ENCODE results near the gene MSI2.
"Not testable (repeated sequence)": the region's sequence is repeated elsewhere in the genome, so short reads cannot be mapped to it uniquely, and the experiment has no call there.

The MSI2 gene

DNA sequence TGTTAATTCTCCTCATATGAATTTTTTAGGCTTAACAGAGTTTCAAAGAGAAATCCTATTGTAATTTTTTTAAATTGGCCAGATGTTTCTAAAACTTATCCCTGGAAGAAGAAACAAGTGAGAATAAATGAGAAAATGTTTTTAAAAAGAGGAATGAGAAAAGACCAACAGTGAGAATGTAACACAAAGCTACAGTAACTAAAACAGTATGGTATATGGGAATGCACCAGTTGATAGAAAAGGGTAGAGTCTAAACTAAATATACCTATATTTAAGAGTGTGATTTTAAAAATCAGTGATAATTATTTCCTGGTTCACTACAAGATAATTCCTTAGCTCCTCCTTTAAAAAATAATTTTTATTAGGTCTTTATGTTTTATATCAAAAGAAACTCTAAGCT is 360.9 kb downstream of the MSI2 start:
- no peak for TF ChIP-seq JUND (IDR thresholded peaks at IDR 0.05; ENCODE audit: low read depth)
- DNase-seq (ENCODE audit: low read depth in 1 of 2, low spot score in 1 of 2) = no peak
- in situ Hi-C loops (cut with HindIII; ENCODE audit: low pct_unique_long_range_greater_than_20kb, low sequenced_read_pairs) = no loop called here

DNA sequence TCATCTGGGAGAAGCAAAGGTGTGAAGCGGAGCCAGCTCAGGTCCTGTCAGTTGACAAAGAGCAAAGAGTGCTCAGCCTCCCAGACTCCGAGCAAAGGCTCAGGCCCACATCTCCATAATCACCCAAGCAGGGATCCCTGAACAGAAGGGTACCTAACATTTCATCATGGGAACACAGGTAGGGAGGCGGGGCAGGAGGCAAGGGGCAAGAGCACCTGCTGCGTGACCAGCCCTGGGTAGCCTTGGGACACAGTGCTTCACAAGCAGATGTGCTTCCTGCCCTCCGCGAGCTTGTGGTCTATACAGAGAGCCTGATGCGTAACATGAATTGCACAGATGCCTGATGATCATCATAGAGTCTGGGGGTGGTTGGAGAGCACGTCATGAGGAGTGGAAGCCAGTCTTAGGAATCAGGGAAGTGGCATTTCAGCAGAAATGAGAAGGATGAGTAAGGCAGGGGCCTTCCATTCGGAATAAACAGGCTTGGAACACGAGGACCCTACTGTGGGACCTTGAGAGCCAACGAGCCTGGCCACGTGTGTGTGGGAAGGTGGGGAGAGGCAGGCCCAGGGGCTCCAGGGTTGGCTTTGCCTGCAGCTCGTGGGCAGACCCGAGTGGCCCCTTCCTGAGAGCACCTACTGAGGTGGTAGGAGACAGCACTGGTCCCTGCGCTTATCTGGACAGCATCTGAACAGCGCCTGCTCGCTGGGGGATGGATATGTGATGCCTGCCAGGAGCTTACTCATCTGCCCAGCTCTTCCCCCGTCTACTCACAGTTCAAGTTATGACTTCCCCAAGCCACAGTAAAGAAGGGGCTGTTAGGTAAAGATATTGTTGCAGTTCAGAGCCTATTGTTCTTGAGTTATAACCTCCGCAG is 363.0 kb downstream of the MSI2 start:
- in situ Hi-C loops (cut with HindIII; ENCODE audit: low pct_unique_long_range_greater_than_20kb, low sequenced_read_pairs) = no loop called here
- no peak for DNase-seq (ENCODE audit: low read depth in 1 of 2, low spot score in 1 of 2)
- no peak for TF ChIP-seq JUND (IDR thresholded peaks at IDR 0.05; ENCODE audit: low read depth)

DNA sequence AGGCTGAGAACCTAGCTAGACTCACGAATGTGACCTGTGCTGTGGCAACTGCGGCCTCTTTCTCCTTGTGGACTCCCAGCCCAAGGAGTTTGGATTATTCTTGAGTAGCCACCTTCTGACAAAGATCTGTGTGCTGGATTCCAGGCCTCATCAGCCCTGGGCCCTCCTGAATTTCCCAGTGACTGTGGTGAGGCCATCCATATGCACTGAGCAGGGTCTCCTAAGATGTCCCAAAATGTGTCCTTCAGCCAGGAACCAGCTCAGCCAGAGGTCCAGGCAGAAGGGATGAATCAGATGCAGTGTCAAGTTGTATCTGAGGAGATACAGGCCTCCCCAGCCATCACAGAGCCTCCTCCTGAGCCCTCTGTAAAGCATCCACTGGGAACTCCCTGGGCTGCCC is 364.3 kb downstream of the MSI2 start:
- in situ Hi-C loops (cut with HindIII; ENCODE audit: low pct_unique_long_range_greater_than_20kb, low sequenced_read_pairs) = no loop called here
- TF ChIP-seq JUND (IDR thresholded peaks at IDR 0.05; ENCODE audit: low read depth) = no peak
- no peak for DNase-seq (ENCODE audit: low read depth in 1 of 2, low spot score in 1 of 2)

- DNase-seq (ENCODE audit: low read depth in 1 of 2, low spot score in 1 of 2); in situ Hi-C loops (cut with HindIII; ENCODE audit: low pct_unique_long_range_greater_than_20kb, low sequenced_read_pairs): not testable (repeated sequence)
Measured at GRCh38 chr17:57621791-57622190, 365.5 kb downstream of the MSI2 start.

- no peak for TF ChIP-seq JUND (IDR thresholded peaks at IDR 0.05; ENCODE audit: low read depth)
- in situ Hi-C loops (cut with HindIII; ENCODE audit: low pct_unique_long_range_greater_than_20kb, low sequenced_read_pairs) = no loop called here
Measured at GRCh38 chr17:57622306-57622682, 366.0 kb downstream of the MSI2 start.

DNA sequence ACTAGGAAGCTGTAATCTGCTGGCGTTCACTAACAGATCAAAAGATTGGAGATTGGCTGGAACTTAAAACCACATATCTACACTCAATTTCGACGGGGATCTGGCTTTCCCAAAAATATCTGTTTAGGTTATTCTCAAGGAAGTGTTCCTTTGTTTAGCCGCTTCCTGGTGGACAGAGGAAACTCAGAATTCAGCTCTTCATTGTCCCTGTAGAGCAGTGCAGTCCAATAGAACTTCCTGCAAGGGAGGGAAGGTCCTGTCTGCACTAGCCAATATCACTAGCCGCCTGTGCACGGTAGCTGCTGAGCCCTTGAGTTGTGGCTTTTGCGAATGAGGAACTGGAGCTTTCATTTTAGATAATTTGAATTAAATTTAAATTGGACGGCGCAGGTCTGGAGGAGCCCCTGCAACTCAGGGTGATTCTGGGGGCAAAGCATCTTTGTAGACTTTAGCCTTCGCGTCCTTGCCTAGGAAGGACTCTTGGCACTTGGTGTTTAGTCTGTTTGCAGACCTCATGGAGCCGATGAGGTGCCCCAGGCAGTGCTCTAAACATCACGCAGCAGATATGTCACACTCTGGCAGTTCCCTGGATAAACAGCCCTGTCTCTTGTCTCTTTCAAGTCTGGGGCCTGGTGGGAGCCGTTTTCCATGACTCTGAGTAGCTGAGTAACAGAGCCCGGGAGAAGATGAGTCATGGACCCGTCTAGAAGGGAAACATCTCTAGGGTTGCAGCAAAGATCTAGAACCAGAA is 366.5 kb downstream of the MSI2 start:
- in situ Hi-C loops (cut with HindIII; ENCODE audit: low pct_unique_long_range_greater_than_20kb, low sequenced_read_pairs) = no loop called here
- TF ChIP-seq JUND (IDR thresholded peaks at IDR 0.05; ENCODE audit: low read depth) = no peak
- DNase-seq (ENCODE audit: low read depth in 1 of 2, low spot score in 1 of 2) = no peak

More at GRCh38 chr17:57622306-57622682, 366.0 kb downstream of the MSI2 start:
- DNase-seq (ENCODE audit: low read depth in 1 of 2, low spot score in 1 of 2) = no peak

DNA sequence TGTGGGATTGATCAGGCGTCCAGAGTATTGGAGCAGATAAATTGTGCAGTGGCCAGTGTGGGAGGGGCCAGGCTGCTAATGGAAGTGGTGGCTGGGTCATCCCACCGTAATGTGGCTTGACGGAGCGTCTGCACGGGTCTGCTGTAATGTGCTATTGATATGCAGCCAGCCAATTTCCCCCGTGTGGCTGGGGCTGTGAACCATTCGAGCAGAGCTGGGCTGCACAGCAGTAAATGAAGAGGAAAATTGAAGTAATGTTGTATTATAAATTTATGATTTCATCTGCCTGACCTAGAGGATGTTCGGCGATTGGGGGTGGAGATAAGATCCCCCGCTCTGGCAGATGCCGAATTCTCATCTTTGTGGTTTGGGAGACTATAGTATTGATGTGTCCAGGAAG is 367.3 kb downstream of the MSI2 start:
- DNase-seq (ENCODE audit: low read depth in 1 of 2, low spot score in 1 of 2) = no peak
- TF ChIP-seq JUND (IDR thresholded peaks at IDR 0.05; ENCODE audit: low read depth) = no peak
- in situ Hi-C loops (cut with HindIII; ENCODE audit: low pct_unique_long_range_greater_than_20kb, low sequenced_read_pairs) = no loop called here

DNA sequence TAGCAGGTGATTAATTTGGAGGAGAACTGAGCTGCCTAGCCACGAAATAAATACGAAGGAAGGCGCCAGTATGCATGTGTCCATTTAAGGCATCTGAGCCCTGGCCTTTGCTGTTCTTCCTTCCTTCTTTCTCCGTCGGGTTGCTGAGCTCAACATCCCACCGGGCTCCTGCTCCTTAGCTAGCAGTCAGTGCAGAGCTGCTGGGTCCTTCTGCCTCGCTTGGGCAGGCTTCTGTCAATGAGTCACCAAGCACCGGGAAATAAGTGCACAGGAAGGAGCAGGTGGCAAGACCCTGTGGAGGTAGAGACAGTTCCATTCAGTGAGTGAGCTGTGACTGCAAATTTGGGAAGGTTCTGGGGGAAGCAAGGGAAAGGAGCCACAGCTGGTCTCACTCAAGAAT is 368.1 kb downstream of the MSI2 start:
- TF ChIP-seq JUND (IDR thresholded peaks at IDR 0.05; ENCODE audit: low read depth) = no peak
- DNase-seq (ENCODE audit: low read depth in 1 of 2, low spot score in 1 of 2) = no peak
- in situ Hi-C loops (cut with HindIII; ENCODE audit: low pct_unique_long_range_greater_than_20kb, low sequenced_read_pairs) = no loop called here

- DNase-seq (ENCODE audit: low read depth in 1 of 2, low spot score in 1 of 2) = no peak
- TF ChIP-seq JUND (IDR thresholded peaks at IDR 0.05; ENCODE audit: low read depth) = no peak
- in situ Hi-C loops (cut with HindIII; ENCODE audit: low pct_unique_long_range_greater_than_20kb, low sequenced_read_pairs) = no loop called here
Measured at GRCh38 chr17:57625511-57625910, 369.2 kb downstream of the MSI2 start.

GRCh38 chr17:57625957-57626356 is 369.6 kb downstream of the MSI2 start:
- in situ Hi-C loops (cut with HindIII; ENCODE audit: low pct_unique_long_range_greater_than_20kb, low sequenced_read_pairs) = no loop called here
- TF ChIP-seq JUND (IDR thresholded peaks at IDR 0.05; ENCODE audit: low read depth) = no peak
- no peak for DNase-seq (ENCODE audit: low read depth in 1 of 2, low spot score in 1 of 2)

GRCh38 chr17:57626520-57627210 is 370.3 kb downstream of the MSI2 start:
- no peak for DNase-seq (ENCODE audit: low read depth in 1 of 2, low spot score in 1 of 2)
- in situ Hi-C loops (cut with HindIII; ENCODE audit: low pct_unique_long_range_greater_than_20kb, low sequenced_read_pairs) = no loop called here
- no peak for TF ChIP-seq JUND (IDR thresholded peaks at IDR 0.05; ENCODE audit: low read depth)

- DNase-seq (ENCODE audit: low read depth in 1 of 2, low spot score in 1 of 2) = no peak
- TF ChIP-seq JUND (IDR thresholded peaks at IDR 0.05; ENCODE audit: low read depth) = no peak
- in situ Hi-C loops (cut with HindIII; ENCODE audit: low pct_unique_long_range_greater_than_20kb, low sequenced_read_pairs) = no loop called here
Measured at GRCh38 chr17:57627591-57627990, 371.3 kb downstream of the MSI2 start.

- no peak for TF ChIP-seq JUND (IDR thresholded peaks at IDR 0.05; ENCODE audit: low read depth)
- no peak for DNase-seq (ENCODE audit: low read depth in 1 of 2, low spot score in 1 of 2)
- in situ Hi-C loops (cut with HindIII; ENCODE audit: low pct_unique_long_range_greater_than_20kb, low sequenced_read_pairs) = no loop called here
Measured at GRCh38 chr17:57628421-57628820, 372.1 kb downstream of the MSI2 start.
